VCaP (cell line): ENCODE results near the gene SAMSN1.

Experiments
- H3K27ac ChIP-seq: fragments of 450-650 bp; 2 replicates; pipeline ENCODE4 v1.5.1; 2017
- CTCF ChIP-seq: fragments of 450-650 bp; conservative IDR thresholded peaks from 2 replicates; pipeline ENCODE4 v1.5.1; 2017; ENCODE audit warnings: mild to moderate bottlenecking, moderate library complexity

SAMSN1 gene

DNA sequence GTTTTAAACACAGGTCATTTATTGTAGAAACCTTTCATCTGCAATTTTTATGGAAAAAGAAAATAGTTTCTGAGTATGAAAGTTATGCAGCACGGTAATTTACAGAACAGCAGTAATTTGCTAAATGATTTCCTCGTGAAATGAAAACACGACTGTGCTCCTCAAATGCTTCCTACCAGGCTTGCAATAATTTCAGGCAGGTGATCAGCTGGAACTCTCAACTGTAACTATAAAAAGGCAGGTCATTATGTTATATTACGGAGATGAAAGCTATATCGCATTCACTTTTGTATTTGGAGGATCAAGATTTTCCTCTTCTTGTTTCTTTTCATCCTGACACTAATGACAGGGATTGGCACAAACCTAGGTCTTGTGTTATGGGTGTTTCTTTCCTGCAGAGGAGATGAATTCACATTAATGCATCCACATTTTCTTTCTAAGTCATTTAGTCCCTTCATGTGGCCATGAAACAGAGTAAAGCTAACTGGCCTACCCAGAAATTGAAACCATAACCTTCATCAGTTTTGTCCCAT lies 57.4 kb downstream of the SAMSN1 start:
- H3K27ac ChIP-seq: no peak overlapping the region
- TF ChIP-seq CTCF: no peak

- TF ChIP-seq CTCF: no peak
- no peak overlapping the region for H3K27ac ChIP-seq
Measured at GRCh38 chr21:14487490-14488432, 58.4 kb downstream of the SAMSN1 start.

DNA sequence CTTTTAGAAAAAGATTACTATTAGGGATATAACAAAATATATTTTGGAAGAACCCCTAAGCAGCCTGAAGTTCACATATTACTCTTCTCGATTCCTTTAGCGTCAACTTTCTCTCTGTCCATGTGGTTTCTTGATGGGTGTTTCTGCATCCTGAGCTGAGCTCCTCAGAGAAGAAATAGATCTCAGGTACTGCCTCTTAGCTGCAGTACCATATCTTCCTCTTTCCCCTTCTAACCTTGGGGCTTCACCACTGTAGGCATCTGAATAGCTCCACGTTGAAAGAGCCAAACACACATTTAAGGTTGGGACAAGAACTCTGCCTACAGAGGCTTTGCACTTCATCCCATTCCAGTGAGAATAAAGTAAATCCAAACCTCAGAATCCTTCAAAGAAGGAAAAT lies 59.2 kb downstream of the SAMSN1 start:
- no peak for TF ChIP-seq CTCF
- no peak overlapping the region for H3K27ac ChIP-seq

GRCh38 chr21:14484188-14485009 lies 61.7 kb downstream of the SAMSN1 start:
- TF ChIP-seq CTCF: no peak
- H3K27ac ChIP-seq: no peak overlapping the region

GRCh38 chr21:14483296-14483695 lies 62.8 kb downstream of the SAMSN1 start:
- TF ChIP-seq CTCF: no peak
- H3K27ac ChIP-seq: no peak overlapping the region

GRCh38 chr21:14482165-14482564 lies 64.0 kb downstream of the SAMSN1 start:
- no peak for TF ChIP-seq CTCF
- no peak overlapping the region for H3K27ac ChIP-seq

GRCh38 chr21:14480411-14481031 lies 65.6 kb downstream of the SAMSN1 start:
- TF ChIP-seq CTCF: no peak
- H3K27ac ChIP-seq: no peak overlapping the region
